CD14-positive monocyte (primary cell): ENCODE results near the gene LRRC75B. TPM values are rescaled to one million over a fixed set of nuclear protein-coding genes. Genes with fewer than 3 reads are reported as not detected.
A peak's percentile ranks its signal among the peaks of the same experiment; 100 is the strongest.
"Not testable (repeated sequence)": the region's sequence is repeated elsewhere in the genome, so short reads cannot be mapped to it uniquely, and the experiment has no call there.

Experiments used
- DNase-seq, 3 donors: peaks; one replicate each; pipeline ENCODE4 v3.0.0-alpha.2; 2011 to 2022
- H2AFZ ChIP-seq: 2 replicates; pipeline ENCODE4 v1.6.0; 2012; ENCODE audit warnings: mild to moderate bottlenecking, low read depth, low read length, inconsistent platforms; ENCODE audit not compliant: insufficient read depth, poor library complexity, severe bottlenecking
- H3K27ac ChIP-seq, 2 donors: 1 replicate in 1 of 2; 2 replicates in 1 of 2; pipeline ENCODE4 v1.5.1; 2012 to 2013; ENCODE audit warnings: low read length in 2 of 2, control low read depth in 1 of 2, inconsistent platforms in 1 of 2, low read depth in 1 of 2, mild to moderate bottlenecking in 1 of 2
- H3K27me3 ChIP-seq, 2 donors: one replicate each; pipeline versions ENCODE4 v1.6.0 to v1.6.1; 2011 to 2013; ENCODE audit warnings: low read length in 2 of 2; ENCODE audit not compliant: control insufficient read depth in 2 of 2, insufficient read depth in 2 of 2
- H3K36me3 ChIP-seq, 2 donors: replicated peaks in 1 of 2; 1 replicate in 1 of 2; 2 replicates in 1 of 2; pipeline versions ENCODE4 v1.5.1 to v1.6.1; 2012 to 2013; ENCODE audit warnings: low read length in 2 of 2, control low read depth in 1 of 2, inconsistent platforms in 1 of 2, mild to moderate bottlenecking in 1 of 2; ENCODE audit not compliant: insufficient read depth in 2 of 2, control insufficient read depth in 1 of 2
- H3K4me1 ChIP-seq, 2 donors: 1 replicate in 1 of 2; 2 replicates in 1 of 2; pipeline versions ENCODE4 v1.5.1 to v1.6.1; 2012 to 2013; ENCODE audit warnings: low read length in 2 of 2, control low read depth in 1 of 2, inconsistent platforms in 1 of 2, mild to moderate bottlenecking in 1 of 2, moderate library complexity in 1 of 2; ENCODE audit not compliant: insufficient read depth in 2 of 2, control insufficient read depth in 1 of 2
- H3K4me2 ChIP-seq: replicated peaks from 2 replicates; pipeline ENCODE3; 2012; ENCODE audit warnings: low read length, moderate library complexity, mild to moderate bottlenecking; ENCODE audit not compliant: poor library complexity, severe bottlenecking; ENCODE audit errors: extremely low read depth
- H3K4me3 ChIP-seq, 3 experiments: fragments of 200-600 bp in 1 of 3; sonication (generic) in 1 of 3; replicated peaks in 1 of 3; 1 replicate in 2 of 3; 2 replicates in 1 of 3; pipeline ENCODE4 v1.5.1; 2011 to 2013; ENCODE audit warnings: low read length in 3 of 3, mild to moderate bottlenecking in 3 of 3, control low read depth in 2 of 3, low read depth in 2 of 3, inconsistent platforms in 1 of 3, moderate library complexity in 1 of 3
- H3K79me2 ChIP-seq: 2 replicates; pipeline ENCODE4 v1.6.0; 2012; ENCODE audit warnings: mild to moderate bottlenecking, control low read depth, inconsistent platforms, low read length, moderate library complexity; ENCODE audit not compliant: insufficient read depth
- H3K9ac ChIP-seq: 2 replicates; pipeline ENCODE4 v1.6.0; 2017; ENCODE audit warnings: low read length, mild to moderate bottlenecking; ENCODE audit not compliant: insufficient read depth, poor library complexity, severe bottlenecking
- H3K9me3 ChIP-seq, 2 donors: replicated peaks in 1 of 2; 1 replicate in 1 of 2; 2 replicates in 1 of 2; pipeline versions ENCODE4 v1.5.1 to v1.6.1; 2012 to 2013; ENCODE audit warnings: low read length in 2 of 2, control low read depth in 1 of 2; ENCODE audit not compliant: control insufficient read depth in 1 of 2, insufficient read depth in 1 of 2
- H4K20me1 ChIP-seq: 2 replicates; pipeline ENCODE4 v1.6.0; 2012; ENCODE audit warnings: mild to moderate bottlenecking, low read length, control low read depth, moderate library complexity; ENCODE audit not compliant: insufficient read depth
- H3K27ac Mint-ChIP-seq, 7 donors: one replicate each; pipeline ENCODE4 v1.8.0; 2020; ENCODE audit warnings: mild to moderate bottlenecking in 7 of 7, mixed read lengths in 7 of 7, moderate library complexity in 6 of 7, inconsistent platforms in 2 of 7
- H3K27me3 Mint-ChIP-seq, 3 donors: one replicate each; pipeline ENCODE4 v1.8.0; 2021 to 2022; ENCODE audit warnings: low read depth in 3 of 3, mild to moderate bottlenecking in 3 of 3, mixed read lengths in 3 of 3, moderate library complexity in 3 of 3, inconsistent platforms in 1 of 3
- H3K36me3 Mint-ChIP-seq, 2 donors: one replicate each; pipeline ENCODE4 v1.8.0; 2020; ENCODE audit warnings: mixed read lengths in 2 of 2, inconsistent platforms in 1 of 2, mild to moderate bottlenecking in 1 of 2
- H3K4me1 Mint-ChIP-seq: one replicate; pipeline ENCODE4 v1.8.0; 2020; ENCODE audit warnings: mild to moderate bottlenecking, mixed read lengths
- H3K4me3 Mint-ChIP-seq, 2 donors: one replicate each; pipeline ENCODE4 v1.8.0; 2020; ENCODE audit warnings: mild to moderate bottlenecking in 2 of 2, mixed read lengths in 2 of 2, moderate library complexity in 1 of 2
- H3K9me3 Mint-ChIP-seq, 7 donors: one replicate each; pipeline ENCODE4 v1.8.0; 2020 to 2022; ENCODE audit warnings: mixed read lengths in 7 of 7, mild to moderate bottlenecking in 6 of 7, moderate library complexity in 6 of 7, inconsistent platforms in 2 of 7
- WGBS: methylation state at CpG from one replicate; pipeline ENCODE4 v1.1.5; 2013; ENCODE audit warnings: missing lambda C conversion rate; ENCODE audit not compliant: insufficient coverage; 5-methylcytosine and 5-hydroxymethylcytosine counted together
- intact Hi-C, 2 donors: fragments of 100-400 bp; cut with micrococcal nuclease; formaldehyde crosslinking; loops; one replicate each; pipeline versions ENCODE4 v1.15.0 to v1.15.1; 2023
- polyA plus RNA-seq, 3 donors: library from polyadenylated mRNA; depleted of rRNA in 1 of 3; unstranded in 2 of 3; stranded (reverse) in 1 of 3; fragments of 300-500 nt in 2 of 3; fragments of >200 nt in 1 of 3; fragmentation: Illumina TruSeq in 2 of 3; gene quantifications; 1 replicate in 2 of 3; 2 replicates in 1 of 3; pipeline ENCODE4 v1.2.3, GENCODE V29; 2012 to 2021

LRRC75B gene
- polyA plus RNA-seq, 3 donors = 0.20 to 5.2 (median 0.53) TPM

GRCh38 chr22:24622596-24622995, 29.7 kb upstream of the LRRC75B start:
- H3K36me3 ChIP-seq, H3K79me2 ChIP-seq, H3K27me3 ChIP-seq, DNase-seq, H4K20me1 ChIP-seq, intact Hi-C loops, H3K27ac ChIP-seq, H3K4me1 ChIP-seq, H3K4me1 Mint-ChIP-seq, H2AFZ ChIP-seq, H3K4me3 ChIP-seq, H3K9ac ChIP-seq, H3K4me2 ChIP-seq, H3K4me3 Mint-ChIP-seq, H3K9me3 Mint-ChIP-seq, H3K9me3 ChIP-seq, H3K27me3 Mint-ChIP-seq: not testable (repeated sequence)
- Mint-ChIP-seq H3K36me3 (peaks cover 23 to 28% of the 10 kb centered on the region in 2 donors), H3K27ac (peak overlapping the region in 2 of 7 donors; percentile 61 to 79)
- 0% methylated on average over 1 of the region's 2 CpGs for WGBS

DNA sequence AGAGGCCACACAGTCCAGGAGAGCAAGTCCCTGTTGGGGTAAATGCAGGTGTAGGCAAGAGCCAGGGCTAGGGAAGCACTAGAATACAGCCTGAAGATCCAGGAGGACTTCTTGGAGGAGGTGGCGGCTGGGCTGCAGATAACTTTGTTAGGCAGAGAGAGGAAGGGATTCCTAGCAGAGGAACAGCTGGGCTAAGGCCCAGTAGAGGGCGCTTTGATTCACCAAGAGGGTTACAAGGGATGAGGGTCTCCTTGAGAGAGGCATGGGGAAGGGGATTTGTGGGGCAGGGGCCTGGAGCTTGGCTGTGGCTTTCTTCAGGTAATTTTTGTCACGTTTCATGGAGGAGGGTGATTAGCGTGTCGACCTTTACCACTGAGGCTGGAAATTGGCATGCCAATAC, 28.4 kb upstream of the LRRC75B start:
- H3K9me3 ChIP-seq, H3K4me3 ChIP-seq, H3K4me1 Mint-ChIP-seq, H3K36me3 ChIP-seq, DNase-seq, H3K4me1 ChIP-seq, H3K4me3 Mint-ChIP-seq, intact Hi-C loops, H2AFZ ChIP-seq, H3K9ac ChIP-seq, H3K79me2 ChIP-seq, H3K9me3 Mint-ChIP-seq, H3K27ac Mint-ChIP-seq, H4K20me1 ChIP-seq, H3K4me2 ChIP-seq, H3K27me3 Mint-ChIP-seq, H3K27ac ChIP-seq, H3K27me3 ChIP-seq: not testable (repeated sequence)
- peaks cover 30 to 32% of the 10 kb centered on the region in 2 donors for H3K36me3 Mint-ChIP-seq
- WGBS = no CpG with 5 or more reads among the region's 5 CpGs

- H3K27me3 Mint-ChIP-seq, H3K4me3 ChIP-seq, H3K9me3 ChIP-seq, DNase-seq, H3K27ac ChIP-seq, H3K4me1 Mint-ChIP-seq, H3K79me2 ChIP-seq, H3K27me3 ChIP-seq, H3K9ac ChIP-seq, H3K4me3 Mint-ChIP-seq, H3K4me1 ChIP-seq, intact Hi-C loops, H3K4me2 ChIP-seq, H4K20me1 ChIP-seq, H2AFZ ChIP-seq, H3K27ac Mint-ChIP-seq, H3K36me3 ChIP-seq, H3K9me3 Mint-ChIP-seq: not testable (repeated sequence)
- WGBS = no CpG with 5 or more reads among the region's 15 CpGs
- peaks cover 12 to 21% of the 10 kb centered on the region in 2 donors for H3K36me3 Mint-ChIP-seq
Measured at GRCh38 chr22:24614794-24615193, 21.9 kb upstream of the LRRC75B start.

DNA sequence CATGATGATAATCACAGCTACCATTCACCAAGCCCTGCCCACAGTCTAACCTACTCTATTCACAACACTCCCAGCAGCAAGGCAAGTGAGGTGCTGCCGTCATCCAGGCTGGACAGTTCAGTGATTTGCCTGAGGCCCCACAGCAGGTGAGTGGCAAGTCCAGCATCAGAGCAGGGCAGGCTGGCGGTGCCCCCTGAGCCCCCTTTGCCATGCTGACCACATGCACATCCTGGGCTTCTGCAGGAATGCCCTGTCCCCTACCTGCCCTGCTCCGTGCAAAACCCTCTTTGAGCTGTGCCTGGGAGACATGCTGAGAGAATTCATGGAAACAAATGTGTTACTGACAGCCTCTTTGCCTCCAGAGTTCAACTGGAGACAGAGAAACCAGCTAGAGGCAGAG, 17.0 kb upstream of the LRRC75B start:
- WGBS = 100% methylated on average over 1 of the region's 3 CpGs
- H3K9ac ChIP-seq, H3K27ac ChIP-seq, H3K79me2 ChIP-seq, intact Hi-C loops, DNase-seq, H3K4me3 Mint-ChIP-seq, H3K9me3 Mint-ChIP-seq, H2AFZ ChIP-seq, H3K27me3 Mint-ChIP-seq, H3K36me3 Mint-ChIP-seq, H4K20me1 ChIP-seq, H3K4me3 ChIP-seq, H3K9me3 ChIP-seq, H3K36me3 ChIP-seq, H3K4me2 ChIP-seq, H3K27ac Mint-ChIP-seq, H3K27me3 ChIP-seq: not testable (repeated sequence)
- peaks cover 21% of the 10 kb centered on the region for H3K4me1 Mint-ChIP-seq
- H3K4me1 ChIP-seq = peaks cover 15 to 16% of the 10 kb centered on the region in 2 donors
